PC-3 (cell line): Measurements from ENCODE around the gene CPB2. TPM values are rescaled to one million over a fixed set of nuclear protein-coding genes. Genes with fewer than 3 reads are reported as not detected.

ENCODE experiments used
- ATAC-seq: fragments of 200-7000 bp; cut with Tn5 transposase; 2 replicates; pipeline ENCODE4 v1.9.1; 2020; ENCODE audit warnings: mild to moderate bottlenecking, moderate library complexity
- BruUV-seq: library from RNA; stranded (reverse); fragments of 400-500 nt; replicated peaks from 2 replicates; lab custom pipeline; 2021; lab: Mats Ljungman, UMichigan
- CTCF ChIA-PET: fragments of 300-600 bp; sonication (Branson Sonifier 250); formaldehyde crosslinking; loops from one replicate; lab custom pipeline; 2022; ENCODE audit warnings: antibody characterized with exemption; lab: Charles Lee
- POLR2A ChIA-PET: fragments of 300-600 bp; sonication (Branson Sonifier 250); formaldehyde crosslinking; loops from one replicate; lab custom pipeline; 2022; ENCODE audit warnings: antibody characterized with exemption; ENCODE audit not compliant: unreplicated experiment; lab: Charles Lee
- DNase-seq: peaks from one replicate; pipeline ENCODE4 v3.0.0-alpha.2; 2015
- H2AFZ ChIP-seq: fragments of 300-600 bp; sonication (generic); 2 replicates; pipeline ENCODE4 v1.6.0; 2016; ENCODE audit warnings: antibody characterized with exemption, low read length
- H3F3A ChIP-seq: fragments of 300-600 bp; sonication (generic); one replicate; pipeline ENCODE4 v1.6.0; 2017; ENCODE audit warnings: antibody characterized with exemption, low read length, control low read depth, mild to moderate bottlenecking; ENCODE audit not compliant: unreplicated experiment
- H3K27ac ChIP-seq: fragments of 300-600 bp; sonication (generic); 2 replicates; pipeline ENCODE4 v1.5.1; 2016; ENCODE audit warnings: mild to moderate bottlenecking, low read length
- H3K27me3 ChIP-seq: fragments of 300-600 bp; sonication (generic); 2 replicates; pipeline ENCODE4 v1.6.1; 2016; ENCODE audit warnings: low read length, mixed read lengths
- H3K36me3 ChIP-seq: fragments of 300-600 bp; sonication (generic); 2 replicates; pipeline ENCODE4 v1.6.1; 2016; ENCODE audit warnings: low read depth, mixed run types, low read length, mixed read lengths
- H3K4me1 ChIP-seq: fragments of 300-600 bp; sonication (generic); 2 replicates; pipeline ENCODE4 v1.5.1; 2016; ENCODE audit warnings: low read length; ENCODE audit not compliant: insufficient read depth
- H3K4me2 ChIP-seq: fragments of 300-600 bp; sonication (generic); 2 replicates; pipeline ENCODE4 v1.6.0; 2016; ENCODE audit warnings: low read length
- H3K4me3 ChIP-seq: fragments of 300-600 bp; sonication (generic); 2 replicates; pipeline ENCODE4 v1.5.1; 2016; ENCODE audit warnings: mild to moderate bottlenecking, low read length, mixed read lengths
- H3K79me2 ChIP-seq: fragments of 300-600 bp; sonication (generic); 2 replicates; pipeline ENCODE4 v1.6.1; 2017; ENCODE audit warnings: low read length, mixed read lengths
- H3K9ac ChIP-seq: fragments of 300-600 bp; sonication (generic); 2 replicates; pipeline ENCODE4 v1.6.0; 2016; ENCODE audit warnings: mild to moderate bottlenecking, low read length
- H3K9me2 ChIP-seq: fragments of 300-600 bp; sonication (generic); replicated peaks from 2 replicates; pipeline ENCODE4 v1.6.1; 2016; ENCODE audit warnings: mixed run types, low read length, mixed read lengths
- H3K9me3 ChIP-seq: fragments of 300-600 bp; sonication (generic); 2 replicates; pipeline ENCODE4 v1.6.1; 2016; ENCODE audit warnings: low read length, mixed read lengths
- H4K20me1 ChIP-seq: fragments of 300-600 bp; sonication (generic); 2 replicates; pipeline ENCODE4 v1.6.1; 2016; ENCODE audit warnings: low read length, mixed read lengths
- CTCF ChIP-seq: fragments of 300-600 bp; sonication (generic); conservative IDR thresholded peaks from 2 replicates; pipeline ENCODE4 v1.5.1; 2017; ENCODE audit warnings: antibody characterized with exemption, low read depth, mild to moderate bottlenecking, low read length
- EZH2 ChIP-seq: fragments of 300-600 bp; sonication (generic); IDR thresholded peaks from one replicate; pipeline ENCODE4 v1.6.1; 2017; ENCODE audit warnings: antibody characterized with exemption, mild to moderate bottlenecking, low read length; ENCODE audit not compliant: unreplicated experiment
- EZH2phosphoT487 ChIP-seq: fragments of 300-600 bp; sonication (generic); IDR thresholded peaks from 2 replicates; pipeline ENCODE4 v1.6.1; 2018; ENCODE audit warnings: mild to moderate bottlenecking, antibody characterized with exemption, low read length, borderline replicate concordance
- intact Hi-C: fragments of 100-400 bp; cut with micrococcal nuclease; formaldehyde crosslinking; loops from 2 replicates; pipeline ENCODE4 v1.9.0; 2023
- total RNA-seq: library from RNA; depleted of rRNA; stranded (reverse); fragments of >200 nt; gene quantifications from 2 replicates; pipeline ENCODE4 v1.2.3, GENCODE V29; 2014

The CPB2 gene
- total RNA-seq, 1 experiment from 2014 or later = not detected

GRCh38 chr13:46103037-46103436, 1.8 kb downstream of the CPB2 start:
- Histone ChIP-seq H3K9me2 (no peaks in the 10 kb centered on the region), H3K4me3 (no peak overlapping the region), H3K9ac (no peak overlapping the region), H2AFZ (no peak overlapping the region), H3K27me3 (peaks cover 4% of the 10 kb centered on the region; the same call in 1 of the 2 replicates), H4K20me1 (no peaks in the 10 kb centered on the region), H3K4me1 (no peaks in the 10 kb centered on the region), H3K9me3 (no peaks in the 10 kb centered on the region), H3K27ac (no peak overlapping the region), H3K4me2 (no peak overlapping the region), H3K36me3 (no peaks in the 10 kb centered on the region), H3K79me2 (no peaks in the 10 kb centered on the region), H3F3A (no peaks in the 10 kb centered on the region)
- no TSS peak for BruUV-seq
- TF ChIP-seq CTCF = no peak
- no peak for TF ChIP-seq EZH2phosphoT487
- no peak for TF ChIP-seq EZH2
- DNase-seq (no peak), ATAC-seq (no peak)
- POLR2A ChIA-PET = no interaction called here
- intact Hi-C loops = no loop called here
- CTCF ChIA-PET = no interaction called here

GRCh38 chr13:46102255-46102605, 2.6 kb downstream of the CPB2 start:
- intact Hi-C loops = no loop called here
- Histone ChIP-seq H3K27ac (no peak overlapping the region), H3K9me2 (no peaks in the 10 kb centered on the region)

More at GRCh38 chr13:46102255-46102605, 2.6 kb downstream of the CPB2 start:
- Histone ChIP-seq H3F3A (no peaks in the 10 kb centered on the region), H3K4me2 (no peak overlapping the region), H4K20me1 (no peaks in the 10 kb centered on the region), H3K4me3 (no peak overlapping the region), H3K9ac (no peak overlapping the region), H3K79me2 (no peaks in the 10 kb centered on the region), H3K36me3 (no peaks in the 10 kb centered on the region), H3K4me1 (no peaks in the 10 kb centered on the region), H2AFZ (no peak overlapping the region), H3K27me3 (peaks cover 4% of the 10 kb centered on the region; the same call in 1 of the 2 replicates), H3K9me3 (no peaks in the 10 kb centered on the region)
- ChIA-PET CTCF (no interaction called here), POLR2A (no interaction called here)
- DNase-seq (no peak), ATAC-seq (no peak)
- BruUV-seq = no TSS peak
- TF ChIP-seq CTCF (no peak), EZH2 (no peak), EZH2phosphoT487 (no peak)
